Uterus (tissue), 4 donors: Measurements from ENCODE around the gene POTEB. TPM values are rescaled to one million over a fixed set of nuclear protein-coding genes. Genes with fewer than 3 reads are reported as not detected.
"Not testable (repeated sequence)": the region's sequence is repeated elsewhere in the genome, so short reads cannot be mapped to it uniquely, and the experiment has no call there.

Experiments used
- DNase-seq, 2 donors: peaks; one replicate each; pipeline ENCODE4 v3.0.0-alpha.2; 2019 to 2020
- H3K27ac ChIP-seq, 2 donors: fragments of 200-600 bp; sonication (generic); 1 replicate in 1 of 2; 2 replicates in 1 of 2; pipeline ENCODE4 v1.5.1; 2016 to 2018
- H3K27me3 ChIP-seq, 2 donors: fragments of 200-600 bp; sonication (generic); one replicate each; pipeline ENCODE4 v1.5.1; 2018 to 2019; ENCODE audit warnings: control low read depth in 1 of 2
- H3K36me3 ChIP-seq, 2 donors: fragments of 200-600 bp; sonication (generic); one replicate each; pipeline ENCODE4 v1.5.1; 2019; ENCODE audit warnings: control low read depth in 1 of 2
- H3K4me1 ChIP-seq, 2 donors: fragments of 200-600 bp; sonication (generic); one replicate each; pipeline ENCODE4 v1.5.1; 2018 to 2019; ENCODE audit warnings: control low read depth in 1 of 2
- H3K4me3 ChIP-seq, 2 donors: fragments of 200-600 bp; sonication (generic); 1 replicate in 1 of 2; 2 replicates in 1 of 2; pipeline ENCODE4 v1.5.1; 2018 to 2019; ENCODE audit warnings: mild to moderate bottlenecking in 1 of 2
- H3K9me3 ChIP-seq, 2 donors: fragments of 200-600 bp; sonication (generic); one replicate each; pipeline ENCODE4 v1.5.1; 2019; ENCODE audit warnings: control low read depth in 1 of 2
- intact Hi-C: fragments of 100-400 bp; cut with DNase I; formaldehyde crosslinking; loops from one replicate; pipeline ENCODE4 v1.15.1; 2023; ENCODE audit warnings: low total_unique reads
- microRNA-seq: library from miRNA; unstranded; fragments of <30 nt; microRNA quantifications from one replicate; pipeline ENCODE4, GENCODE V29; 2016; ENCODE audit warnings: borderline microRNAs expressed, borderline replicate concordance
- small RNA-seq: library from RNA; depleted of rRNA; stranded (forward); fragments of <200 nt; gene quantifications from one replicate; pipeline ENCODE3, GENCODE V24; 2016
- total RNA-seq, 4 donors: library from RNA; depleted of rRNA in 3 of 4; stranded (reverse); fragments of >200 nt in 3 of 4; gene quantifications; one replicate each; pipeline versions ENCODE4 v1.1.0 to v1.2.4, GENCODE V29; 2014 to 2023
- donor health status: DM: yes; HTN: yes; CAD: no.

Gene POTEB
- total RNA-seq = not detected

DNA sequence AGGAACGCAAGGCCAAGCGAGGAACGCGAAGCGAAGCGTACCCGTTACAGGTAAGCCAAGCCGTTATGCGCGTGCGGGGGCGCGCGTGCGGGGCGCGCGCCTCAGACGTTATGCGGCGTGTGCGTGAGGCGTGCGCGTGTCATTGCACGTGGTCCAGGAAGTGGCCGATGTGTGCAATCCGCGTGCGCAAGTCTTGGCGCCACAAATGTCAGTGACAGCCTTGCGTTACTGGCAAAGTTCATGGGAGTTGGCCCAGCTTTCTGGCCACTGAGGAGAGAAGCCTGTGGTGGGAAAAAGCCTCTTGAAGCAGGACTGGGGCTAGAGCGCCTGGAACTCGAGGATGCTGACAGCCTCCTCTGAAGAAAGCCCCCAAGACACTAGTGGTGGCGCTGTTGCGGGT is at the start of gene POTEB:
TSS of gene POTEB (minus strand) at position 101 of the 400 bp plus-strand sequence. CDS start 489 bp downstream, outside the sequence.
- H3K4me3 ChIP-seq, DNase-seq, H3K27ac ChIP-seq, intact Hi-C loops, H3K4me1 ChIP-seq, H3K9me3 ChIP-seq, H3K27me3 ChIP-seq, H3K36me3 ChIP-seq: not testable (repeated sequence)

- H3K9me3 ChIP-seq, H3K27ac ChIP-seq, H3K4me1 ChIP-seq, H3K36me3 ChIP-seq, H3K4me3 ChIP-seq, DNase-seq, H3K27me3 ChIP-seq, intact Hi-C loops: not testable (repeated sequence)
Observed at GRCh38 chr15:21890955-21891354, 13.4 kb upstream of the POTEB start.

DNA sequence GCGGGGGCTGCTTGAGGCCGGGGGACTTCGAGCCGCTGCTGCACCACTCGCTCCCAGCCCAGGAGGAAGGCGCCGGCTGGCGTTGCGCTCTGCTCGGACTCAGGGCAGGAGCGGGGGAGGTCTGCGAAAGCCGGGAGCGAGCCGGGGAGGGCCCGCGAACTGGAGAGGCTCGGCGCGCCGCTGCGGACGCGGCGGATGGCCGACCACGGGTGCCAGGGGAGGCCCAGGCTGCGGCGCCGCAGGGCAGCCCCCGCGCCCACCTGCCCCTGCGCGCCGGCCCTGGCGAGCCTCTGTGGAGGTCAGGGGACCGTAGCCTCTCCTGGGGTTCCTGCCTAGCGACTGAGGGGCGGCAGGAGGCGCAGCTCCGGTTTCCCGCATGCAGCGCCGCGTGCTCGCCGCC is 12.0 kb upstream of the POTEB start:
- intact Hi-C loops, H3K36me3 ChIP-seq, H3K27me3 ChIP-seq, DNase-seq, H3K27ac ChIP-seq, H3K4me1 ChIP-seq, H3K4me3 ChIP-seq, H3K9me3 ChIP-seq: not testable (repeated sequence)

DNA sequence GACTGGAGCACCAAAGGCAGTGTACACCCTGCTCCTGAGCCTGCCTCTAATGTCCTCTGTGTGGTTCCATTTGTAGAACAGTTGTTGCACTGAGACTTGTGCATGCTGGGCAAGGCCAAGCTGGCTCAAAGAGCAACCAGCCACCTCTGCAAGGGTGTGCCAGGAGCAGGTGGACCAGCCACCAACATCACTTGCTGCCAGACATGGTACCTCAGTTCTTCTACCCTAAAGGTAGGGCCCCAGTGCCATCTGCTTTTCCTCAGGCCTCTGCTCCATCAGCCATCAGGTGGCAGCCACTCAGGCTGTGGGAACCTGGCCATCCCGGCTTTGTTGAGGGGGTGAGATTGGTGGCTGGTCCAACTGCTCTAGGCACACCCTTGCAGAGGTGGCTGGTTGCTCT is 38.7 kb downstream of the POTEB start:
- H3K27me3 ChIP-seq, H3K27ac ChIP-seq, H3K9me3 ChIP-seq, H3K4me3 ChIP-seq, H3K36me3 ChIP-seq, intact Hi-C loops, H3K4me1 ChIP-seq: not testable (repeated sequence)
- DNase-seq = peak in 1 of 2 donors; percentile 0

Small RNAs within 50 kb of the gene (microRNA-seq; reads per million reads assigned to microRNA genes)
- not detected for gene MIR3118-4

Small RNAs within 50 kb of the gene (small RNA-seq; reads per million reads assigned to genes)
- not detected for gene MIR3118-4
- gene RNU6-631P = not detected

Other genes with a start within 250 kb of the POTEB start
- gene OR4M2, start 202.8 kb upstream of the POTEB start, total RNA-seq = not detected